GM21515 (cell line): ENCODE measurements around the gene NOX5.
"Not testable (repeated sequence)": the region's sequence is repeated elsewhere in the genome, so short reads cannot be mapped to it uniquely, and the experiment has no call there.

Source experiments
- ATAC-seq: cut with Tn5 transposase; IDR thresholded peaks from one replicate; pipeline ENCODE4 v1.9.1; 2021; ENCODE audit not compliant: unreplicated experiment

NOX5 gene

GRCh38 chr15:69049976-69050375 is 35.5 kb downstream of the NOX5 start:
- ATAC-seq, result no peak

GRCh38 chr15:69055251-69055650 is 40.8 kb downstream of the NOX5 start:
- no peak for ATAC-seq

GRCh38 chr15:69056365-69056764 is 41.9 kb downstream of the NOX5 start:
- ATAC-seq, result no peak

GRCh38 chr15:69058830-69059556 is 44.5 kb downstream of the NOX5 start:
- no peak for ATAC-seq

- ATAC-seq, result no peak
Measured at GRCh38 chr15:69059557-69059943, 45.1 kb downstream of the NOX5 start.

GRCh38 chr15:69060041-69060481 is 45.6 kb downstream of the NOX5 start:
- ATAC-seq, result no peak

- ATAC-seq, result no peak
Measured at GRCh38 chr15:69060744-69061143, 46.2 kb downstream of the NOX5 start.

- ATAC-seq, result no peak
Measured at GRCh38 chr15:69061414-69061842, 46.9 kb downstream of the NOX5 start.

GRCh38 chr15:69064649-69065048 is 50.2 kb downstream of the NOX5 start:
- ATAC-seq, result no peak

GRCh38 chr15:69066007-69066995 is 51.8 kb downstream of the NOX5 start:
- ATAC-seq, result no peak

GRCh38 chr15:69067296-69067695 is 52.8 kb downstream of the NOX5 start:
- no peak for ATAC-seq

GRCh38 chr15:69068157-69068556 is 53.7 kb downstream of the NOX5 start:
- no peak for ATAC-seq

- ATAC-seq, result not testable (repeated sequence)
Measured at GRCh38 chr15:69069290-69069689, 54.8 kb downstream of the NOX5 start.

GRCh38 chr15:69069996-69070395 is 55.5 kb downstream of the NOX5 start:
- ATAC-seq, result no peak

- no peak for ATAC-seq
Measured at GRCh38 chr15:69070396-69070795, 55.9 kb downstream of the NOX5 start.

- no peak for ATAC-seq
Measured at GRCh38 chr15:69071260-69071659, 56.8 kb downstream of the NOX5 start.

GRCh38 chr15:69072906-69073305 is 58.4 kb downstream of the NOX5 start:
- no peak for ATAC-seq

- ATAC-seq, result no peak
Measured at GRCh38 chr15:69074001-69074842, 59.7 kb downstream of the NOX5 start.

GRCh38 chr15:69074843-69075224 is 60.3 kb downstream of the NOX5 start:
- no peak for ATAC-seq

GRCh38 chr15:69075440-69075839 is 60.9 kb downstream of the NOX5 start:
- no peak for ATAC-seq

- ATAC-seq, result no peak
Measured at GRCh38 chr15:69076756-69077155, 62.3 kb downstream of the NOX5 start.
